Hepatic stellate cell (primary cell): Measurements from ENCODE around the gene METTL9.
"Not testable (repeated sequence)": the region's sequence is repeated elsewhere in the genome, so short reads cannot be mapped to it uniquely, and the experiment has no call there.

ENCODE experiments used
- DNase-seq: peaks from one replicate; pipeline ENCODE4 v3.0.0; 2011; ENCODE audit warnings: low spot score

The METTL9 gene

DNA sequence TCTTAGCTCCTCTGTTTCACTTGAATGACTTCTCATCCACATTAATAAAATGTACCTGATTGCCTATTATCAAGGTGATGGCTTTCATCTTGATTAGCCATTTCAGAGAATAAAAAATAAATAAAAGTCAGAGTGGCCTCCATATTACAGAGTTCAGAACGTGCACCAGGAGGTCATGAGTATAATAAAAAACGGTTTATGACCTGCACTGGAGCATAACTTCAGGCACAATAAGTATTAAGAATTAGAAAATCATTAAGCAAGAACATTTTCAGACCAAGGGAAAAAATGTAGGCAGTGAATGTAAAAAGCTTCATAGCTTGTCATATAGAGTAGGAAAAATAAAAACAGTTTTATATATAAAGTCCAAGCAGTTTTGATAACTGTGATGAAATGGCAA is 11.4 kb downstream of the METTL9 start:
- DNase-seq = no peak

DNA sequence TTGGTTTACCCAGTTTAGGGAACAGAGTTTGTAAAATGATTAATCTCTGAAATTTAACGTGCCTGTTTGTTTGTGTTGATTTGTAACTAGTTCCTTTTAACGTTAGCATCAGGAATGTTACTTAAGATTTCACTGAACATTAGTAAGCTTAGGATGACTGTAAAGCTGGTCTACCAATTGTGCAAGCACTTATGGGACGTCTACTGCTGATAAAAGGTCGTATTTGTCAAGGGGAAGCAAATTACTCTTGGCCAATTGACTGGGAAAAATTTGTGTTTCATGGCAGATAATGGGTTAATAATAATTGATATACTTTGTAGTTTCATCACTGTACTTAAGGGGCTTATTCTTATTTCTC is 11.8 kb downstream of the METTL9 start:
- DNase-seq = no peak

DNA sequence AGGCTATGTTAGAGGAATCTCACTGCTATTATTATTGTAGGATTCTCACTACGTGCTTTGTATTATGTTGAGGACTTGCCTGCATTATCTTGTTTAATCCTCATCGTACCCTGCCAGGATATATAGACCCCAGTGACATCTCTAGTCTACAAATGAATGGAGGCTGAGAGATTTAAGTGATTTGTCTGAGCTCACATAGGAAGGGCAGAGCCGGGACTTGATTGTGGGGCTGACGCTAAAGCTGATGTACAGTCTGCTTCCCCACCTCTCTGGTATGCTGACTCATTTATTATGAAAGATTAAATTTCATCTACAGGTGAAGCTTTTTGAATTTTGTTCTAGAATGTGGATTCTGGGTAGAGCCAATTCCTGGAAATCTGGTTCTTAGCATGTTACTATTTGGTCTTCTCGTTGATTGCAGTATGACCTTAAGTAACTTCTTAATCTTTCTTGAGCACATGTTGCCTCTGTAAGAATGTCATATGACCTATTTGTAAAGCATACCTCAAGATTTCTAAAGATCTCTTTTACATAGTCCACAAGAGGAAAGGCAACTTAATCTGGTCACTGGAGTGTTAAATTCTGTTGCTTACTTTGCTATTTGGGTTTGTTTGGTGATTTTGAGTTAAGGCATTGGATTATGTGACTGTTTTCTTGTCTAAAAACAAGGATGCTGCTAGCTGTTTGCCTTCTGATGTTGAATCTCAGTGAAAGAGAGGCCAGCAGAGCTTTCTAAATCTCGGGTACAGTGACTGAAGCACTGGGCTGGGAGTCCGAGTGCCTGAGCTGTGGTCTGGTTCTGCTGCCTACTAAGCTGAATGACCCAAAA is 12.4 kb downstream of the METTL9 start:
- no peak for DNase-seq

DNA sequence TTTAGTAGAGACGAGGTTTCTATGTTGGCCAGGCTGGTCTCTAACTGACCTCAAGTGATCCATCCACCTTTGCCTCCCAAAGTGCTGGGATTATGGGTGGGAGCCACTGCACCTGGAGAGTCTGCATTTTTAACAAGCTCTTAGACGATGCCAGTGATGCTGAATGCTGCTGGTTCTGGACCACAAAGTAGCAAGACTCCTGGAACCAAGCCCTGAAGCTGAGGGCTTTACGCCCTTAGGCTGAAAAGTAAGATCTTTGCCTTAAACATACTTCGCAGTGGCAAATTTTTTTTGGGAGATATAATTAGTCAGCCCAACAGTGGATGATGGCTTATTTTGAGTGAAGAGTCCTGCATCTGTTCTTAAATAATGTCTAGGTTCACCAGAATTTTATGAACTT is 14.0 kb downstream of the METTL9 start:
- no peak for DNase-seq

DNA sequence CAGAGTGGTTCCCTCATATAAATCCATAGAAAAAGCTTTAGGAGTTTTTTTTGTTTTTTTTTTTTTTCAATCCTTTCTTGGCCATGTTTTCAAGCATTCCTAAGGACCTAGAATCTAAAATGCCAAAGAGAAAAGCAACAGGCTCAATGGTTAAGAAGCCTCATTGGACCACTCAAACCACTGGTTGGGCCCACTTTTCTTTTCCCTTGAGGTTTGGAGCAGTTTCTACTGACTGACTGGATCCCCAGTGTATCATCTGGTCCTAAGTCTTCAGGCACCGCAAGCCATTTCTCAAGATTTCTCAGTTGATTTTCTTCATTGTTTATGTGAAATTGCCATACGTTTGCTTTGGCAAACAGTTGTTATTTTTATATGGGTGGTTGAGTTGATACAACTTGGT is 14.4 kb downstream of the METTL9 start:
- DNase-seq = no peak

DNA sequence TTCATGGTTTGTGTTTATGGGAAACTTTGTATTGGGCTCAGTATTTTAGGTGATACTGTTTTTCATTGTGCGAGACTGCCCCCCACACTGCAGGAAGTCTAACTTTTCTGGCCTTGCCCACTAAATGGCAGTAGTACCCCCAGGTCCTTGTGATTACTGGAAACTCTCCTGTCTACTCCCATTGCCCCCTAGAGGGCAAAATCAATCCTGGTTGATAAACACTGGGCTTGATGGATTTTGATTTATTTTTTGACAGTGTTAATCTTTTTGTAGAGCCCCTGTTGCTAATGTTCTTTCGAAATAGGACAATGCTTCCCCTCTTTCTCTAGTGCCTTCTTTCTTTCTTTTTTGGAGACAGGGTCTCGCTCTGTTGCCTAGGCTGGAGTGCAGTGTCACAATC is 15.5 kb downstream of the METTL9 start:
- no peak for DNase-seq

DNA sequence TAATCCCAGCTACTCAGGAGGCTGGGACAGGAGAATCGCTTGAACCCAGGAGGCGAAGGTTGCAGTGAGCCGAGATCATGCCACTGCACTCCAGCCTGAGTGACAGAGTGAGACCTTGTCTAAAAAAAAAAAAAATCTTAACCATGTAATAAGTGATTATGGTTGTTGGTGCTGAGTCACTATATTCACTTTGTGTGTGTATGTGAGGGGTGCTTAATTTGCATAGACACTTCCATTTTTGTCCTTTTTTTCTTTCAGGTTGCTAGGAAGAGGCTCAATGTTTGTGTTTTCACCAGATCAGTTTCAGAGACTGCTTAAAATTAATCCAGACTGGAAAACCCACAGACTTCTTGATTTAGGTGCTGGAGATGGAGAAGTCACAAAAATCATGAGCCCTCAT is 18.2 kb downstream of the METTL9 start:
- no peak for DNase-seq

DNA sequence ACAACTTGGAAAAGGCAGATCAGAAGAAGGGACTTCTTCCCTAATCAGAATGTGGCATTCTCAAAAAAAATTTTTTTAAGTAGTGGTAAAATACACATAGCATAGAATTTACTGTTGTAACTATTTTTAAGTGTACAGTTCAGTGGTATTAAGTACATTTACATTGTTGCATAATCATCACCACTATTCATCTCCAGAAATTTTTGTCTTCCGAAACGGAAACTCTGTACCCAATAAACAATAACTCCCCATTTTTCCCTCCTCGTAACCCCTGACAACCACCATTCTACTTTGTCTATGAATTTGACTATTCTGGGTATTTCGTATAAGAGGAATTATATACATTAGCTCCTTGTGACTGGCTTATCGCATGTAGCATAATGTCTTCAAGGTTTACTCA is 18.9 kb downstream of the METTL9 start:
- DNase-seq = no peak

DNA sequence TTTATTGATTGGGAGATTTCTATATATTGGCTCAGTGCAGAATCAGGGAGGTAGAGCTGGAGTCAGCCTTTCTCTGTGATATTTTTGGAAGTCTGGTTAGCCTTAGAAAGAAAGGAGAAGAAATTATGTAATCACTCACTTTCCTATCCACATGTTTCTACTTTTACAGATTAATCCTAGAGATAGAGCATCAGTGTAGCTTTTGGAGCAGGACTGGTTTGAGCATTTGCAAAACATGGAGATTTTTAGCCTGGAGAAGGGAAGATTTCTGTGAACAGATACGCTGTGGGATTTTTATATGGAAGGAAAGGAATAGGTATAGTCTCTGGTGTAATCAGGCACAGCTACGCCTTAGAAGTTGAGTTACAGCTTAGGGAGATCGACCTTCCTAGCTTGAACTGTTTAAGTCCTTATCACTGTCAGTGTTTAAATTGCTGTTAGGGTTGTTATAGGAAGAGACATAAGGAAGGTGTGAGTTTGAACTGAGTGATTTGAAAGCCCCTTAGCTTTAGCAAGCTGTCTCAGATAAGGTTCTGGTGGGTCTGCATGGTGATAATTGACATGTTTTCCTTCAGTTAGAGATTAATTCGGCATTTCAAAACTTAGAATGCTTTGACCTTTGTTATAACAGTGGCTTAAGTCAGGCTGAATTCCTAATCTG is 20.5 kb downstream of the METTL9 start:
- no peak for DNase-seq

DNA sequence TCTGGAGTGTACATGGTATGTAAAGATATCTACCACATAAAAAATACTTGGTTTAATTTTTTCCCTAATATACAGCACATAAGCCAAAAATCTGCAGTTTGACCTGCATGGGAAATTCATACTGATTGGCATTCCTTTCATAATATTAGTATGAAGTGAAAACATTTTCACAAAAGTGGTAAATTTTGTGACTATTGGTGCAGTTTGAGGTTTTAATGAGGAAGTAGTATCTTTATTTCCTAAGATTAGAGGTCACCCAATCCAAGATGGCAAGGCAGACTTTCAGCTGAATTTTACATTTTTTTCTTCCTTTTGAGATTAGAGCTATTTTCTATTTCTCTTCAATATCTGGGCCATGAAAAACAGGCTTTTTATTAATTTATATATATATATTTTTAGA is 21.2 kb downstream of the METTL9 start:
- no peak for DNase-seq

DNA sequence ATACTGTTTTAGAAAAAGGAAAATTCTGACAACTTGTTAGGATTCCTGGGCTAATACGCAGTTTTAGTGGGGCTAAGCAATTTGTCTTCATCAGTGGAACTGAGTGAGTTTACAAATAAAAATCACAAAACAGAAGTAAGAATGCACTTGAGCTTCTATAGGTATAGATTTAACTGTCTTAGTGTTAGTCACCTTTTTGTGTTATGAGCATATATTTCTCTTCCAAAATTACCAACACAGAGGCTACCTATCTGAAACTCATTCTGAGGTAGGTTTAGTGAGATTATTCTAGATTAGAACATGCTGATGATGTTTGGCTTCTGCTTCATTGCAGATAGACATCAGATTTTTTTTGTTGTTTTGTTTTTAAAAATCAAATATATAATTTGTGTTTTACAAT is 23.2 kb downstream of the METTL9 start:
- DNase-seq = no peak

DNA sequence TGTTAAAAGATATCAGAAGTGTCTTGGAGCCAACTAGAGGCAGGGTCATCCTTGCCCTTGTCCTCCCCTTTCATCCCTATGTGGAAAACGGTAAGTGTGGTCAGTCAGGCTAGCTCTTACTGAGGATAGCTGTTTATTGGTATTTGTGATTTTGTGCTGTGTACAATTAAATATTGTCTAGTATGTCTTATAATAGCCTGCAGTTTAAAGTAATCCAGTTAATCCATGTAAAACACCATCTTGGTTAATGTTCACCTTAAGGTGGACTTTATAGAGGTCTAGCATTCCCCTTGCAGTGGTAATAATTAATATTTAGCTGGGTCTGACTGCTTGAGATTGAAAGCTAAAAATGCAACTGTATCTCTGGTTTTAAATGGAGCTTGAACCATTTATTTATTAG is 25.6 kb downstream of the METTL9 start:
- no peak for DNase-seq

DNA sequence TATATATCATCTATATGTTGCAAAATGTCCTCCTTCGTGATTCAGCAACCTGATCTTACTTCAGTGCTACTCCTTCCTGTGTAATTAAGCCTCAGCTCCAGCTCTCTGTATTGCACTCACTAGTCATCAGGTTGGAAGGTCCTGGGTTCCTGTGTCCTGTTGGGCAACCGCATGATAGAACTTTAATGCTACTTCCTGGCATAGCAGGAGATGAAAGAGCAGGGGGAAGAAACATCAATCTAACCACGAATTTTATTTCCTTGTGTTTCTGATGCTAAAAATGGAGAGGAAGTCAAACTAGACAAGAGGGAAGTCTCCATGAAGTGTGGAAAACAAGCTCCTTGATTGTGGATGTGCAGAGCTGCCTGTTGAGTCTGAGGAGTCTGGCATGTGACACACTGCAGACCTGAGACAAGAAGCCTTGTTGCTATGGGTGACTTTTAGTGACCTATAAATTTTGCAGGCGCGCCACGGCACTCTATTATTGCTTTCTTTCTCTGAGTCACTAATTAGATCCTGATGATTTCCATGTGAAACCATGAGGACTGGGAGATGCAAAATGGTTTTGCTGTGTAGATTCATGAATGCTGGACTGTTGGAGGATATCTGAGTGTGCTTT is 27.4 kb downstream of the METTL9 start:
- DNase-seq = peak; percentile 79

DNA sequence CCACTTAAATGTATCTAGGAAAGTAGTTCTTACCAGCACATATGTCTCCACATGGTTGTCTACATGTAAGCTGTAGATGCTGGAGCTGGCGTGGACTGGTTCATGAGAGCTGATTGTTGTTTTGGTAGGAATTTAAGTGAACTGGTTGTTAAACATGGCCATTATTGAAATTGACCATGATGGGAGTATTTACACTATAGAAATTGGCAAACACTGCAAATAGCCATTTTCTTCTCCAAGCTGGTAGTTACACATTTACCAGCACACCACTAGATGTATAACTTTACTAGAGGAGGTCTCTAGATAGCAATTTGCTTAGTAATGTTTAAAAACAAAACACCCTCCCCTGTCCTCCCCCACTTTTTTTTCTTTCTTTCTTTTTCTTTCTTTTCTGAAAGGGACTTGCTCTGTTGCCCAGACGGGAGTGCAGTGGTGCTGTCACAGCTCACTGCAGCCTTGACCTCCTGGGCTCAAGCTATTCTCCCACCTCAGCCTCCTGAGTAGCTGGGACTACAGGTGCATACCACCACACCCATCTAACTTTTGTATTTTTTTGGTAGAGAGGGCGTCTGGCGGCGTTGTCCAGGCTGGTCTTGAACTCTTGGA is 28.8 kb downstream of the METTL9 start:
- no peak for DNase-seq

DNA sequence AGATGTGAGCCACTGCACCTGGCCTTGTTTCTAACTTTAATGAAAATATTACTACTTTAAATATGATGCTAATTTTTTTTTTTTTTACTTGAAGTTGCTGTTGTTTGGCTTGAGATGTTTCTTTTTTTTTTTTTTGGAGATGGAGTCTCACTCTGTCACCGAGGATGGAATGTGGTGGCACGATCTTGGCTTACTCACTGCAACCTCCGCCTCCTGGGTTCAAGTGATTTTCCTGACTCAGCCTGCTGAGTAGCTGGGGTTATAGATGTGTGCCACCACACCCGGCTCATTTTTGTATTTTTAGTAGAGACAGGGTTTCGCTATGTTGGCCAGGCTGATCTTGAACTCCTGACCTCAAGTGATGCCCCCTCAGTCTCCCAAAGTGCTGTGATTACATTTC is 29.4 kb downstream of the METTL9 start:
- DNase-seq = peak; percentile 22

DNA sequence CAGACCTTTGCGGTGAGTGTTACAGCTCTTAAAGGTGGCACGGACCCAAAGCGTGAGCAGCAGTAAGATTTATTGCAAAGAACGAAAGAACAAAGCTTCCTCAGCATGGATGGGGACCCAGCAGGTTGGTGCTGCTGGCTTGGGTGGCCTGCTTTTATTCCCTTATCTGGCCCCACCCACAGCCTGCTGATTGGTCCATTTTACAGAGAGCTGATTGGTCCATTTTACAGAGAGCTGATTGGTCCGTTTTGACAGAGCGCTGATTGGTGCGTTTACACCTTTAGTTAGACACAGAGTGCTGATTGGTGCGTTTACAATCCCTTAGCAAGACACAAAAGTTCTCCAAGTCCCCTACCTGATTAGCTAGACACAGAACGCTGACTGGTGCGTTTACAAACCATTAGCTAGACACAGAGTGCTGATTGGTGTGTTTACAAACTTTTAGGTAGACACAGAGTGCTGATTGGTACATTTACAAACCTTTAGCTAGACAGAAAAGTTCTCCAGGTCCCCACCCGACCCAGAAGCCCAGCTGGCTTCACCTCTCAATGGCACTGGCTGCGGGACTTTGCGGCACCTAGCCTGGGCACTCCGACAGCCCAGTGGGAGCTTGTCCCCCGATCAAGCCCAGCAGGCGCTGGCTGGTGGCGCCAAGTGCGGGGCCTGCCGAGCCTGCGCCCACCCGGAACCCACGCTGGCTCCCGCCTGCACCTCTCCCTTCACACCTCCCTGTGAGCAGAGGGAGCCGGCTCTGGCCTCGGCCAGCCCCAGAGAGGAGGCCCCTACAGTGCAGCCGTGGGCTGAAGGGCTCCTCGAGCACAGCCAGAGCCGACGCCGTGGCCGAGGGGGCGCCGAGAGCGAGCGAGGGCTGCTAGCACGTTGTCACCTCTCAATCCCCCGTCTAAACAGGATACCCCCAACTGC is 30.5 kb downstream of the METTL9 start:
- DNase-seq = not testable (repeated sequence)

DNA sequence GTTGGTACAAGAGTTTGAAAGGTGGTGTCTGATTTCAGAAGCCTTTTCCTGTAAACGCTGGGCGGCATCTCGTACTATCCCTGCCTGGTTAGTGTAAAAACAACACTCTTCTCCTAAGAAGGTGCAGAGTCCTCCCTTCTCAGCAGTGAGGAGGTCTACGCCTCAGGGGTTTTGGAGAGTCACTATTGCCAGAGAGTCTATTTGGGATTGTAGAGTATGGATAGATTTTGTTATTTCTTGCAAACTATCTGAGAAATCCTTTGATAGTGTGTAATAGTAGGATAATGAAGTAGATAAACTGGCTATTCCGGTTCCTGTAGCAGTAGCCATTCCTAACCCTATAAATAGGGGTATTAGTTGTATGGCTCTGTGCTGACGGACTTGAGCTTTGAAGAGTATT is 31.5 kb downstream of the METTL9 start:
- not testable (repeated sequence) for DNase-seq

DNA sequence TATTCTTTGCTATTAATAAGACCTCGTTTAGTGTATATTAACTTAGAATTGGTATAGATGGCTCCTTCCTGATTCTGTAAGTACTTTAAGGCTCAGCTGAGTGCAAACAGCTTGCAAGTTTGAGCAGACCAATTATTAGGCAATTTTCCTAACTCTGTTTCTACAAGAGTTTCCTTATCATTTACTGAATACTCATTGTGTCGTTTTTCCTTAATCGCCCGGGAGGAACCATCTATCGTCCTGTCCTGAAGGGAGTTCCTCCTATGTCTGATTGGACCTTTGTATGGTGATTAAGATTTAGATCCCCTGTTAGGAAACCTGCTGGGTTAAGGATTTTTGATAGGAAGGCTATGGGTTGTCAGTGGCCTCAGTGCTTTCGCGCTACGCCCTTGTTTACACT is 32.0 kb downstream of the METTL9 start:
- DNase-seq = not testable (repeated sequence)

DNA sequence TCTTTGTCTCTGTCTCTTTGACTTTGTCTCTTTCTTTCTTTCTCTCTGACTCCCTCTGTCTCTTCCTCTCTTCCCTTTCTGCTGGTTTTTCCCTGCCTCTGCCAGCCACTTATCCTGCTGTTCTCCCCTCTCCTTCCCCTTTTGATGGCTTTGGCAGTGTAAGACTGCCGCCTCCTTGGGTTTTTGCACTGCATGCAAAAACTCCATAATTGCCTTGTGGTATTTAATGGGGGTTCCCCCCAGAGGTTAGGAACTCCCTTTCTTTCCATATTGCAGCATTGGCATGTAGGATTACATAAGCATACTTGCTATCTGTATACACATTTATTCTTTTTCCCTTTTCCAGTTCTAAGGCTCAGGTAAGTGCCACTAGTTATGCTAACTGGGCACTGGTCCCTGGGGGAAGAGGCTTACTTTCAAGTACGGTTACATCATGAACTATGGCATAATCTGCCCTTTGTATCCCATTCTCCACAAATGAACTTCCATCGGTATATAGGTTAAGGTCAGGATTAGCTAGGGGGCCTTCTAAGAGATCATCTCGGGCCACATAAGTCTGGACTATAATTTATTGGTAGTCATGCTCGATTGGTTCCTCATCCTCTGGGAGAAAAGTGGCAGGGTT is 32.7 kb downstream of the METTL9 start:
- not testable (repeated sequence) for DNase-seq

DNA sequence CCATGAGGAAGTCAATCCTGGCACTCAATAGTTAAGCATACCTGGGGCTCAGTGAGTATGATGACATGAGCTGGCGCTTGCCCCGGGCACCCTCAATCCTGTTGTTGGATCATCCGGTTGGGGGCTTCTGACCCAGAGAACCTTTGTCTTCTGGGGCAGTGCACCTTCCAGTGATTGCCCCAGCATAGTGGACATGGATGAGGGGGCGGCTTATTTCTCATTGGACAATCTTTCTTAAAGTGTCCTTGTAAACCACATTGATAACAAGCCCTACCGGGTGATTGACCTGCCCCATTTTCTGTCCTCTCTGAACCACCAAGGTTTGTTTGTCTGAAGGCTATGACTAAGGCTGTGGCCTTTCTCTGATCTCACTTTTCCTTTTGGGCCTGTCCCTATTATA is 34.8 kb downstream of the METTL9 start:
- DNase-seq = no peak

DNA sequence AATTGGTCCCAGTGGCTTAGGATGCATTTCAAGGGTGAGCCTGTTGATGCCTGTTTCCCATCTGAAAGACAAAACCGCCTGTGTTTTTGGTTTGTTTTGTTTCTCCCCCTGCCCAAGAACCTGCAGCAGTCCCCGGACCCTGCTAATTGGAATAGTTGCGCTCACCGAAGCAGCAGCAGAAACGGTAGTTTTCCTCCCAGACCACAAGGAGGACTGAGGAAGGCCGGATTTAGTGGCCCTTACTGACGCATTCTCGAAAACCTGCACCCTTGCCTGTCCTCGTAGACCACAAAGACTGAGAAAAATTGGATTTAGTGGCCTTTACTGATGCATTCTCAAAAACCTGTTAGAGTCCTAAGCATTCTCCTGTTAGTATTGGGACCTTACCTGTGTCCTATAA is 36.3 kb downstream of the METTL9 start:
- not testable (repeated sequence) for DNase-seq
